Mucosa of rectum (tissue), 2 donors: ENCODE data around the gene C1QTNF1.

ENCODE experiments used
- H3K27ac ChIP-seq, 2 donors: one replicate each; pipeline ENCODE4 v1.7.0; 2013; ENCODE audit warnings: inconsistent platforms in 2 of 2, low read depth in 2 of 2, low read length in 2 of 2
- H3K27me3 ChIP-seq, 2 donors: one replicate each; pipeline ENCODE4 v1.7.0; 2013; ENCODE audit warnings: low read length in 2 of 2; ENCODE audit not compliant: control insufficient read depth in 2 of 2, insufficient read depth in 2 of 2
- H3K36me3 ChIP-seq, 2 donors: one replicate each; pipeline ENCODE4 v1.7.0; 2013; ENCODE audit warnings: low read length in 2 of 2; ENCODE audit not compliant: control insufficient read depth in 2 of 2, insufficient read depth in 2 of 2
- H3K4me1 ChIP-seq, 2 donors: one replicate each; pipeline ENCODE4 v1.7.0; 2013; ENCODE audit warnings: low read length in 2 of 2, mild to moderate bottlenecking in 1 of 2; ENCODE audit not compliant: control insufficient read depth in 2 of 2, insufficient read depth in 2 of 2
- H3K4me3 ChIP-seq, 2 donors: one replicate each; pipeline ENCODE4 v1.7.0; 2013; ENCODE audit warnings: low read length in 2 of 2
- H3K9ac ChIP-seq, 2 donors: one replicate each; pipeline ENCODE4 v1.7.0; 2013; ENCODE audit warnings: low read length in 2 of 2, low read depth in 1 of 2, mild to moderate bottlenecking in 1 of 2
- H3K9me3 ChIP-seq, 2 donors: one replicate each; pipeline ENCODE4 v1.7.0; 2013; ENCODE audit warnings: low read length in 2 of 2; ENCODE audit not compliant: control insufficient read depth in 2 of 2
- donor health status: healthy.
- donor health status: Normal muscosa, but diverticular disease.

Gene C1QTNF1

GRCh38 chr17:78985395-78985794, 38.6 kb upstream of the C1QTNF1 start:
- H3K4me1 ChIP-seq, result peaks cover 13 to 15% of the 10 kb centered on the region in 2 donors
- peak overlapping the region in 1 of 2 donors; percentile 1 for H3K9ac ChIP-seq
- H3K27me3 ChIP-seq, result no peaks in the 10 kb centered on the region
- peak overlapping the region in 1 of 2 donors; percentile 13 for H3K27ac ChIP-seq
- H3K36me3 ChIP-seq, result peaks cover 4 to 6% of the 10 kb centered on the region in 2 donors
- no peaks in the 10 kb centered on the region for H3K9me3 ChIP-seq
- no peak overlapping the region for H3K4me3 ChIP-seq

GRCh38 chr17:78986048-78986648, 37.8 kb upstream of the C1QTNF1 start:
- H3K36me3 ChIP-seq, result peaks cover 11 to 12% of the 10 kb centered on the region in 2 donors
- peak overlapping the region; percentile 5 to 63 for H3K9ac ChIP-seq
- H3K4me1 ChIP-seq, result peaks cover 11 to 15% of the 10 kb centered on the region in 2 donors
- H3K27ac ChIP-seq, result peak overlapping the region; percentile 57 to 68
- H3K4me3 ChIP-seq, result peak overlapping the region in 1 of 2 donors; percentile 46
- no peaks in the 10 kb centered on the region for H3K27me3 ChIP-seq
- H3K9me3 ChIP-seq, result no peaks in the 10 kb centered on the region

GRCh38 chr17:78986649-78987328, 37.2 kb upstream of the C1QTNF1 start:
- Histone ChIP-seq H3K27ac (peak overlapping the region; percentile 57 to 68), H3K9ac (peak overlapping the region; percentile 5 to 63), H3K36me3 (peaks cover 18 to 19% of the 10 kb centered on the region in 2 donors), H3K4me1 (peaks cover 11 to 15% of the 10 kb centered on the region in 2 donors), H3K27me3 (no peaks in the 10 kb centered on the region), H3K9me3 (no peaks in the 10 kb centered on the region), H3K4me3 (peak overlapping the region; percentile 42 to 46)

- Histone ChIP-seq H3K4me1 (peaks cover 18 to 19% of the 10 kb centered on the region in 2 donors), H3K4me3 (no peak overlapping the region), H3K27ac (no peak overlapping the region), H3K27me3 (no peaks in the 10 kb centered on the region), H3K9ac (no peak overlapping the region), H3K36me3 (peaks cover 31% of the 10 kb centered on the region in 2 donors), H3K9me3 (no peaks in the 10 kb centered on the region)
These were observed 35.8 kb upstream of the C1QTNF1 start for GRCh38 chr17:78988152-78988551.

- Histone ChIP-seq H3K36me3 (peaks cover 45 to 46% of the 10 kb centered on the region in 2 donors), H3K4me1 (peaks cover 31 to 40% of the 10 kb centered on the region in 2 donors), H3K27ac (no peak overlapping the region), H3K9ac (no peak overlapping the region), H3K4me3 (no peak overlapping the region), H3K27me3 (no peaks in the 10 kb centered on the region), H3K9me3 (no peaks in the 10 kb centered on the region)
These were observed 33.5 kb upstream of the C1QTNF1 start for GRCh38 chr17:78990349-78991016.

GRCh38 chr17:78991017-78991738, 32.8 kb upstream of the C1QTNF1 start:
- Histone ChIP-seq H3K4me3 (no peak overlapping the region), H3K36me3 (peaks cover 48 to 53% of the 10 kb centered on the region in 2 donors), H3K9ac (no peak overlapping the region), H3K9me3 (no peaks in the 10 kb centered on the region), H3K27ac (no peak overlapping the region), H3K27me3 (no peaks in the 10 kb centered on the region), H3K4me1 (peaks cover 34 to 44% of the 10 kb centered on the region in 2 donors)

GRCh38 chr17:78991906-78992532, 31.9 kb upstream of the C1QTNF1 start:
- Histone ChIP-seq H3K27ac (no peak overlapping the region), H3K4me3 (no peak overlapping the region), H3K27me3 (no peaks in the 10 kb centered on the region), H3K9ac (no peak overlapping the region), H3K36me3 (peaks cover 56 to 61% of the 10 kb centered on the region in 2 donors), H3K9me3 (no peaks in the 10 kb centered on the region), H3K4me1 (peaks cover 33 to 46% of the 10 kb centered on the region in 2 donors)

GRCh38 chr17:78992542-78993212, 31.3 kb upstream of the C1QTNF1 start:
- Histone ChIP-seq H3K4me1 (peaks cover 35 to 48% of the 10 kb centered on the region in 2 donors), H3K27ac (no peak overlapping the region), H3K36me3 (peaks cover 61 to 67% of the 10 kb centered on the region in 2 donors), H3K4me3 (no peak overlapping the region), H3K9ac (peak overlapping the region; percentile 42 to 52), H3K9me3 (no peaks in the 10 kb centered on the region), H3K27me3 (no peaks in the 10 kb centered on the region)

GRCh38 chr17:78993241-78993956, 30.6 kb upstream of the C1QTNF1 start:
- peak overlapping the region in 1 of 2 donors; percentile 16 for H3K27ac ChIP-seq
- peak overlapping the region in 1 of 2 donors; percentile 42 for H3K9ac ChIP-seq
- no peak overlapping the region for H3K4me3 ChIP-seq

More at GRCh38 chr17:78993241-78993956, 30.6 kb upstream of the C1QTNF1 start:
- H3K9me3 ChIP-seq, result no peaks in the 10 kb centered on the region
- peaks cover 42 to 53% of the 10 kb centered on the region in 2 donors for H3K4me1 ChIP-seq
- H3K27me3 ChIP-seq, result no peaks in the 10 kb centered on the region
- peaks cover 68 to 70% of the 10 kb centered on the region in 2 donors for H3K36me3 ChIP-seq
